GM18858 (cell line): ENCODE results near the gene NRG3.
"Not testable (repeated sequence)": the region's sequence is repeated elsewhere in the genome, so short reads cannot be mapped to it uniquely, and the experiment has no call there.

Experiments used
- ATAC-seq: cut with Tn5 transposase; IDR thresholded peaks from one replicate; pipeline ENCODE4 v1.9.1; 2021; ENCODE audit not compliant: unreplicated experiment

Gene NRG3

GRCh38 chr10:82953331-82953730 lies 1078.3 kb downstream of the NRG3 start:
- ATAC-seq: no peak

- no peak for ATAC-seq
Measured at GRCh38 chr10:82953909-82954308, 1078.9 kb downstream of the NRG3 start.

DNA sequence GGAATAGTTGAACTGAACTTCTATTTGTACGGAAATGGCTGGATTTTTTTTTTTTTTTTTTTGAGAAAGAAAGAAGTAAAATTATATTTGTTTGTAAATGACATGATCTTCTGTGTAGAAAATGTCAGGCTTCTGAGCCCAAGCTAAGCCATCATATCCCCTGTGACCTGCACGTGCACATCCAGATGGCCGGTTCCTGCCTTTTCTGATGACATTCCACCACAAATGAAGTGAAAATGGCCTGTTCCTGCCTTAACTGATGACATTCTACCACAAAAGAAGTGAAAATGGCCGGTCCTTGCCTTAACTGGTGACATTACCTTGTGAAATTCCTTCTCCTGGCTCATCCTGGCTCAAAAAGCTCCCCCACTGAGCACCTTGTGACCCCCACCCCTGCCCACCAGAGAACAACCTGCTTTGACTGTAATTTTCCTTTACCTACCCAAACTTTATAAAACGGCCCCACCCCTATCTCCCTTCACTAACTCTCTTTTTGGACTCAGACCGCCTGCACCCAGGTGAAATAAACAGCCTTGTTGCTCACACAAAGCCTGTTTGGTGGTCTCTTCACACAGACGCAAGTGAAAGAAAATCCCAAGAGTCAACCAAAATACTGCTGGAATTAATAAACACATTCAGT lies 1085.5 kb downstream of the NRG3 start:
- ATAC-seq: not testable (repeated sequence)

- ATAC-seq: no peak
Measured at GRCh38 chr10:82961864-82962263, 1086.9 kb downstream of the NRG3 start.

DNA sequence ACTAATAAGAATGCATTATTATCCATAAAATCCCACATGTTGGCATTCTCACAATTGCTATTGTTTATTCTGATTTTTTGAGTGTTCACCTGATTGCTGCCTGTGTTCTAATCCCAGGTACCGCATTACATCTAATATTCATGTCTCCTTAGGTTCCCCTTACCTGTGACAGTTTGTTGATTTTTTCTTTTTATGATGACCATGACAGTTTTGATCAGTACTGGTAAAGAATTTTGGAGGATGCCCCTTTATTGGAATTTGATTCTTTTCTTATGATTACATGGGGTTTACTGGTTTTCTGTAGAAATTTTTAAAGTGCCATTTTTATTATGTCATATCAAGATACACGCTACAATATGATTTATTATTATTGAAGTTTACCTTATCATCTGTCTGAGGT lies 1091.1 kb downstream of the NRG3 start:
- no peak for ATAC-seq

GRCh38 chr10:82968533-82968932 lies 1093.5 kb downstream of the NRG3 start:
- no peak for ATAC-seq

- ATAC-seq: no peak
Measured at GRCh38 chr10:82969405-82969804, 1094.4 kb downstream of the NRG3 start.

- ATAC-seq: no peak
Measured at GRCh38 chr10:82980321-82980720, 1105.3 kb downstream of the NRG3 start.

GRCh38 chr10:82981137-82981723 lies 1106.2 kb downstream of the NRG3 start:
- ATAC-seq: no peak

DNA sequence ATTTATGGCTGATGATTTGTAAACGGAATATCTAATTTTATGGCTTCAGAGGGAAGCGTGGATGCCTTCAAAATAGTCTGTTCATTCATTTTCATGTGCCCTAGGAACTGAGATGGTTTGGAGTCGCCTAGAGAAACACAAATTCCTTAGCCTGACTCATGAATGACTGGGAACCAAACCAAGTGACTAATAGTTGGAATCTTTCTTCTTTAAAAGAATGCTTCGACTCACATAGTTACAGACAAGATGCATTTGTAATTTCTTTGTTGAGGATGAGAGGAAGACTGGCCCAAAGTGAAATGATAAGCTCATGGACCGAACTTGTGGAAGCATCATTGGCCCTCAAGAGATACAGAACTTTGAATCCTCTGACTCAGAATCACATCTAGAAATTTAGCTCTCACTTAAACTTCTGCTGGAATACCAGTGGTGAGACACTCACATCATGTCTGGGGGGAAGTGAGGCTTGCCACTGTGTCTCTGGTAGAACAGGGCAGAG lies 1107.2 kb downstream of the NRG3 start:
- no peak for ATAC-seq

- no peak for ATAC-seq
Measured at GRCh38 chr10:82986216-82986615, 1111.2 kb downstream of the NRG3 start.

DNA sequence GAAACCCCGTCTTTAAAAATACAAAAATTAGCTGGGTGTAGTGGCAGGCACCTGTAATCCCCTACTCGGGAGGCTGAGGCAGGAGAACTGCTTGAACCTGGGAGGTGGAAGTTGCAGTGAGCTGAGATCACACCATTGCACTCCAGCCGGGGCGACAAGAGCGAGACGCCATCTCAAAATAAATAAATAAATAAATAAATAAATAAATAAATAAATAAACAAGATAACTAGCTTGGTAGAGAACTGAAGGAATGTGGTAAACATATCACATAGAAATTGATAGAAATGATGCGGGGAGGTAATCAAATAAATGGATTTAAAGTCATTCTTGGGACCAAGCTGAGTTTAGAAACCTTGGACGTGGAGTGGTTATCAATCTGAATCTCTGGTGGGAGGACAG lies 1131.5 kb downstream of the NRG3 start:
- ATAC-seq: not testable (repeated sequence)

- no peak for ATAC-seq
Measured at GRCh38 chr10:83007510-83007909, 1132.5 kb downstream of the NRG3 start.

GRCh38 chr10:83012866-83013265 lies 1137.9 kb downstream of the NRG3 start:
- ATAC-seq: no peak

- no peak for ATAC-seq
Measured at GRCh38 chr10:83017076-83017867, 1142.3 kb downstream of the NRG3 start.

GRCh38 chr10:83023662-83024061 lies 1148.7 kb downstream of the NRG3 start:
- ATAC-seq: no peak
